OCI-LY3 (cell line): ENCODE measurements around the gene WNT7A.

ENCODE experiments used
- CTCF ChIP-seq: fragments of 200-600, 300-600 bp; sonication (generic); IDR thresholded peaks from 2 replicates; pipeline ENCODE4 v1.5.1; 2014; ENCODE audit warnings: antibody characterized with exemption, low read length, low read depth
- EZH2phosphoT487 ChIP-seq: fragments of 200-600 bp; shearing (Covaris generic); IDR thresholded peaks from 2 replicates; pipeline ENCODE4 v1.6.1; 2018; ENCODE audit warnings: antibody characterized with exemption, mixed run types, low read depth

GRCh38 chr3:13871791-13872190 lies 8.1 kb downstream of the WNT7A start:
- no peak for TF ChIP-seq EZH2phosphoT487
- no peak for TF ChIP-seq CTCF
